Endothelial cell of umbilical vein (primary cell): ENCODE data around the gene PHF12. TPM values are rescaled to one million over a fixed set of nuclear protein-coding genes. Genes with fewer than 3 reads are reported as not detected.

ENCODE experiments used
- BruUV-seq: library from RNA; stranded (reverse); fragments of 400-500 nt; replicated peaks from 2 replicates; lab custom pipeline; 2021; lab: Mats Ljungman, UMichigan
- CTCF ChIA-PET: fragments of 300-600, 350-600 bp; sonication (Branson Sonifier 250); formaldehyde crosslinking; loops from one replicate; lab custom pipeline; 2021; ENCODE audit warnings: antibody characterized with exemption, inconsistent platforms; lab: Charles Lee
- POLR2A ChIA-PET: fragments of 300-600, 350-600 bp; sonication (Branson Sonifier 250); formaldehyde crosslinking; loops from one replicate; lab custom pipeline; 2021; ENCODE audit warnings: antibody characterized with exemption, inconsistent platforms; lab: Charles Lee
- DNase-seq: peaks from one replicate; pipeline ENCODE4 v3.0.0-alpha.2; 2011; ENCODE audit warnings: low read depth, low spot score
- FAIRE-seq: peaks from 2 replicates; lab custom pipeline; 2011; peaks lifted over from hg19 to GRCh38; lab: Jason Lieb, UNC
- H2AFZ ChIP-seq: 2 replicates; pipeline ENCODE4 v1.6.0; 2012; ENCODE audit warnings: low read depth, low read length, control low read depth, inconsistent platforms
- H3K27ac ChIP-seq: 2 replicates; pipeline ENCODE4 v1.5.1; 2011; ENCODE audit warnings: low read depth, mild to moderate bottlenecking, control low read depth, low read length, moderate library complexity; ENCODE audit not compliant: insufficient read depth
- H3K27me3 ChIP-seq, 2 experiments: 2 replicates each; pipeline versions ENCODE4 v1.6.0 to v1.6.1; 2011; ENCODE audit warnings: low read length in 2 of 2, mixed read lengths in 1 of 2; ENCODE audit not compliant: control insufficient read depth in 2 of 2, insufficient read depth in 2 of 2
- H3K36me3 ChIP-seq, 2 experiments: 2 replicates in 1 of 2; 3 replicates in 1 of 2; pipeline ENCODE4 v1.5.1; 2011; ENCODE audit warnings: low read length in 2 of 2, mild to moderate bottlenecking in 1 of 2, moderate library complexity in 1 of 2; ENCODE audit not compliant: control insufficient read depth in 2 of 2, insufficient read depth in 2 of 2; ENCODE audit errors: extremely low read depth in 1 of 2
- H3K4me1 ChIP-seq: 3 replicates; pipeline ENCODE4 v1.5.1; 2011; ENCODE audit warnings: mild to moderate bottlenecking, low read length; ENCODE audit not compliant: control insufficient read depth, insufficient read depth; ENCODE audit errors: extremely low read depth
- H3K4me2 ChIP-seq: 2 replicates; pipeline ENCODE4 v1.6.1; 2011; ENCODE audit warnings: low read length, control low read depth, mixed read lengths; ENCODE audit not compliant: insufficient read depth
- H3K4me3 ChIP-seq, 3 experiments: fragments of 200-600 bp in 1 of 3; sonication (generic), shearing (Covaris generic) in 1 of 3; replicated peaks in 1 of 3; 2 replicates each; pipeline ENCODE4 v1.5.1; 2011 to 2016; ENCODE audit warnings: control low read depth in 3 of 3, low read length in 3 of 3, mild to moderate bottlenecking in 2 of 3, inconsistent platforms in 1 of 3, low read depth in 1 of 3, moderate library complexity in 1 of 3; ENCODE audit not compliant: insufficient read depth in 1 of 3
- H3K79me2 ChIP-seq: 2 replicates; pipeline ENCODE4 v1.6.0; 2012; ENCODE audit warnings: low read length, inconsistent platforms; ENCODE audit not compliant: control insufficient read depth, insufficient read depth
- H3K9ac ChIP-seq: replicated peaks from 2 replicates; pipeline ENCODE3; 2011; ENCODE audit warnings: low read length, control low read depth; ENCODE audit not compliant: insufficient read depth; ENCODE audit errors: extremely low read depth
- H3K9me1 ChIP-seq: replicated peaks from 3 replicates; pipeline ENCODE4 v1.6.0; 2011; ENCODE audit warnings: mild to moderate bottlenecking, low read length; ENCODE audit not compliant: control insufficient read depth, insufficient read depth; ENCODE audit errors: extremely low read depth
- H3K9me3 ChIP-seq: replicated peaks from 2 replicates; pipeline ENCODE4 v1.5.1; 2012; ENCODE audit warnings: low read length, inconsistent platforms; ENCODE audit not compliant: control insufficient read depth, insufficient read depth
- H4K20me1 ChIP-seq: replicated peaks from 2 replicates; pipeline ENCODE3; 2011; ENCODE audit warnings: mild to moderate bottlenecking, low read length; ENCODE audit not compliant: control insufficient read depth, insufficient read depth; ENCODE audit errors: extremely low read depth
- EZH2 ChIP-seq: IDR thresholded peaks from 2 replicates; pipeline ENCODE4 v1.6.1; 2012; ENCODE audit warnings: borderline replicate concordance, low read depth, mild to moderate bottlenecking, moderate library complexity, low read length, inconsistent platforms; ENCODE audit not compliant: severe bottlenecking
- FOS ChIP-seq: IDR thresholded peaks from 2 replicates; pipeline ENCODE4 v1.6.1; 2011; ENCODE audit warnings: mild to moderate bottlenecking, low read length, moderate library complexity, borderline replicate concordance; ENCODE audit not compliant: insufficient read depth
- GATA2 ChIP-seq: IDR thresholded peaks from 2 replicates; pipeline ENCODE4 v1.7.0; 2011; ENCODE audit warnings: low read depth, mild to moderate bottlenecking, moderate library complexity, mixed read lengths, low read length; ENCODE audit not compliant: insufficient read length, insufficient read depth
- JUN ChIP-seq: IDR thresholded peaks from 2 replicates; pipeline ENCODE4 v1.6.1; 2011; ENCODE audit warnings: borderline replicate concordance, low read depth; ENCODE audit not compliant: insufficient read length, insufficient read depth
- MYC ChIP-seq: IDR thresholded peaks from one replicate; pipeline ENCODE4 v1.6.1; 2011; ENCODE audit warnings: mild to moderate bottlenecking, low read depth, low read length
- POLR2A ChIP-seq: IDR thresholded peaks from 2 replicates; pipeline ENCODE4 v1.6.1; 2012; ENCODE audit warnings: low read depth, mild to moderate bottlenecking, control low read depth, low read length
- POLR2AphosphoS5 ChIP-seq: IDR thresholded peaks from 2 replicates; pipeline ENCODE4 v1.6.1; 2012; ENCODE audit warnings: low read depth, mild to moderate bottlenecking, control low read depth, low read length, moderate library complexity; ENCODE audit not compliant: insufficient read depth
- dilution Hi-C: fragments of 300-500 bp; cut with MboI; formaldehyde crosslinking; loops from one replicate; pipeline ENCODE4 v1.15.0; 2019; ENCODE audit warnings: low sequenced_read_pairs; ENCODE audit not compliant: extremely low pct_ligation_motif_present
- intact Hi-C: fragments of 100-400 bp; cut with micrococcal nuclease; formaldehyde crosslinking; loops from one replicate; pipeline ENCODE4 v1.10.0; 2022
- polyA plus RNA-seq, 4 experiments: library from polyadenylated mRNA; depleted of rRNA in 3 of 4; stranded (reverse) in 3 of 4; unstranded in 1 of 4; fragments of >200 nt; gene quantifications; 2 replicates each; pipeline versions ENCODE4 v1.2.1 to v1.2.3, GENCODE V29; 2011 to 2012; ENCODE audit warnings: missing spikeins in 1 of 4
- total RNA-seq: library from RNA; stranded (reverse); gene quantifications from 2 replicates; pipeline ENCODE4 v1.2.3, GENCODE V29; 2021
- TF ChIP-seq, protein P1 (sequence below): IDR thresholded peaks from 2 replicates; pipeline ENCODE4 v1.6.1; 2011; ENCODE audit not compliant: insufficient read depth, insufficient read length

Gene PHF12
- total and polyA plus RNA-seq, 2 donors (not counting 3 experiments of a cell fraction or from before 2014, with no cell fraction given): 26.6 to 44.2 TPM

DNA sequence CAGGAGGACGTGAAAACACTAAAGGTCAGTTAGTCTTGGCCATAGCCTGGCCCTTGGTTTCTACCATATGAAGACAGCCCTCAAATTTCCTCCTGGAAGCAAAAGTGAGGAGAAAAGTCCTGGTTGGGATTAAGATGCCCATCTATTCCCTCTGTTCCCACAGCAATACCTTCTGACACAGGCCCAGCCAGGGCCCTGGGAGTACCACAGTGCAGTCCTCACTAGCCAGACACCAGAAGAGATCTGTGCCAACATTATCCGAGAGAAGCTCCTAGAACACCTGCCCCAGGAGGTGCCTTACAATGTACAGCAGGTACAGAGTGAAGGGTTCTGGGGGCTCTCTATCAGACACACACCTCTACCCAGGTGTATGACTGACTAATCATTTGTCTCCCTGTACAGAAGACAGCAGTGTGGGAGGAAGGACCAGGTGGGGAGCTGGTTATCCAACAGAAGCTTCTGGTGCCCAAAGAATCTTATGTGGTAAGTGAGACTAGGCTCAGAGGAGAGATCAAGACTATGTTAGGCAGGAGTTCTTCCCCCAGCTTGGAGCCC lies 92.4 kb downstream of the PHF12 start:
- no peak for TF ChIP-seq EZH2
- no peak for TF ChIP-seq MYC
- TF ChIP-seq GATA2: no peak
- no peak for TF ChIP-seq FOS
- no peak for TF ChIP-seq JUN
- TF ChIP-seq, protein P1, sequence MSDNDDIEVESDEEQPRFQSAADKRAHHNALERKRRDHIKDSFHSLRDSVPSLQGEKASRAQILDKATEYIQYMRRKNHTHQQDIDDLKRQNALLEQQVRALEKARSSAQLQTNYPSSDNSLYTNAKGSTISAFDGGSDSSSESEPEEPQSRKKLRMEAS: no peak
- TF ChIP-seq POLR2A: no peak
- TF ChIP-seq POLR2AphosphoS5: no peak
- no peak for FAIRE-seq
- BruUV-seq: no TSS peak

More for the DNA sequence above, 92.4 kb downstream of the PHF12 start:
- H3K4me2 ChIP-seq: no peak overlapping the region
- H3K79me2 ChIP-seq: peaks cover 10% of the 10 kb centered on the region
- ChIA-PET CTCF (interaction anchor here (0.9 to 1.0 kb wide), 2 partner anchors 9 to 132 kb away, joined by 3 read pairs; no protein-coding TSS in a partner anchor), POLR2A (no interaction called here)
- H3K4me3 ChIP-seq: no peak overlapping the region
- H3K36me3 ChIP-seq: peaks cover 13 to 21% of the 10 kb centered on the region in 2 experiments
- H3K9me3 ChIP-seq: no peaks in the 10 kb centered on the region
- H4K20me1 ChIP-seq: no peaks in the 10 kb centered on the region
- H3K4me1 ChIP-seq: peaks cover 12% of the 10 kb centered on the region
- no peak overlapping the region for H2AFZ ChIP-seq
- no peaks in the 10 kb centered on the region for H3K27me3 ChIP-seq
- no peak overlapping the region for H3K9ac ChIP-seq
- no peaks in the 10 kb centered on the region for H3K9me1 ChIP-seq
- intact Hi-C loops (no loop called here), dilution Hi-C loops (no loop called here)
- no peak overlapping the region for H3K27ac ChIP-seq
- no peak for DNase-seq
